HepG2 (cell line): ENCODE measurements around the gene ADGRF1.

Experiments used
- AKNA ChIP-seq: sonication (generic); formaldehyde crosslinking; IDR thresholded peaks from 2 replicates; pipeline ENCODE4 v1.4.0; 2020; ENCODE audit warnings: missing genetic modification reagents, borderline replicate concordance
- FOXM1 ChIP-seq: sonication (generic); formaldehyde crosslinking; IDR thresholded peaks from 2 replicates; pipeline ENCODE4 v1.5.0; 2020; ENCODE audit warnings: missing genetic modification reagents
- HHEX ChIP-seq: IDR thresholded peaks from 2 replicates; pipeline ENCODE4 v1.6.1; 2016; ENCODE audit warnings: control low read depth
- HOXA7 ChIP-seq: sonication (generic); formaldehyde crosslinking; IDR thresholded peaks from 2 replicates; pipeline ENCODE4 v1.8.1; 2022; ENCODE audit warnings: mild to moderate bottlenecking, missing genetic modification reagents, moderate library complexity
- KDM5A ChIP-seq: fragments of 200-600 bp; sonication (generic); IDR thresholded peaks from 2 replicates; pipeline ENCODE4 v1.7.0; 2018; ENCODE audit warnings: antibody characterized with exemption, mild to moderate bottlenecking, low read length, borderline replicate concordance
- MAX ChIP-seq: IDR thresholded peaks from 2 replicates; pipeline ENCODE4 v1.6.1; 2012; ENCODE audit warnings: inconsistent platforms
- NONO ChIP-seq, 2 experiments: fragments of 450-650 bp in 1 of 2; sonication (generic) in 1 of 2; formaldehyde crosslinking in 1 of 2; IDR thresholded peaks in 1 of 2; conservative IDR thresholded peaks in 1 of 2; 2 replicates each; pipeline versions ENCODE4 v1.6.1 to v1.8.0; 2017 to 2022; ENCODE audit warnings: mild to moderate bottlenecking in 1 of 2, missing genetic modification reagents in 1 of 2, moderate library complexity in 1 of 2
- SRF ChIP-seq: IDR thresholded peaks from 2 replicates; pipeline ENCODE4 v1.6.1; 2011; ENCODE audit warnings: mild to moderate bottlenecking, low read depth, low read length, moderate library complexity
- TAF15 ChIP-seq: fragments of 200-400 bp; formaldehyde crosslinking; IDR thresholded peaks from one replicate; pipeline ENCODE4 v1.6.1; 2018; ENCODE audit warnings: mild to moderate bottlenecking, low read depth, low read length; ENCODE audit not compliant: poor library complexity, severe bottlenecking
- YY1 ChIP-seq: IDR thresholded peaks from 2 replicates; pipeline ENCODE4 v1.6.1; 2011; ENCODE audit warnings: low read length, low read depth, moderate library complexity, mild to moderate bottlenecking; ENCODE audit not compliant: insufficient read depth, insufficient replicate concordance
- ZNF318 ChIP-seq: sonication (generic); formaldehyde crosslinking; IDR thresholded peaks from 2 replicates; pipeline ENCODE4 v1.4.0; 2020; ENCODE audit warnings: mild to moderate bottlenecking, missing genetic modification reagents
- ZNF609 ChIP-seq: sonication (generic); formaldehyde crosslinking; IDR thresholded peaks from 2 replicates; pipeline ENCODE4 v1.4.0; 2020; ENCODE audit warnings: mild to moderate bottlenecking, missing genetic modification reagents, borderline replicate concordance

- TF ChIP-seq FOXM1: no peak
- no peak for TF ChIP-seq YY1
- no peak for TF ChIP-seq TAF15
- TF ChIP-seq KDM5A: no peak
- no peak for TF ChIP-seq SRF
- TF ChIP-seq MAX: no peak
- TF ChIP-seq AKNA: no peak
- TF ChIP-seq ZNF318 (CRISPR knock-in tag): no peak
- no peak for TF ChIP-seq HHEX (CRISPR knock-in tag)
- no peak for TF ChIP-seq ZNF609 (CRISPR knock-in tag)
- TF ChIP-seq NONO (IDR thresholded peaks at IDR 0.05): no peak
- TF ChIP-seq NONO (CRISPR knock-in tag; conservative IDR thresholded peaks at IDR 0.05): no peak
- TF ChIP-seq HOXA7 (CRISPR knock-in tag): no peak
These were observed 88.2 kb downstream of the ADGRF1 start for GRCh38 chr6:46953921-46954320.
